Panc1 (cell line): ENCODE measurements around the gene MEX3C.

Experiments
- POLR2AphosphoS5 ChIP-seq: IDR thresholded peaks from 2 replicates; pipeline ENCODE4 v1.6.1; 2012; ENCODE audit warnings: mild to moderate bottlenecking, low read depth, low read length, moderate library complexity
- SIN3A ChIP-seq: IDR thresholded peaks from 2 replicates; pipeline ENCODE4 v1.6.1; 2012; ENCODE audit warnings: low read depth, mild to moderate bottlenecking, low read length, moderate library complexity, borderline replicate concordance; ENCODE audit not compliant: insufficient read depth
- TCF7L2 ChIP-seq: IDR thresholded peaks from 2 replicates; pipeline ENCODE4 v1.6.1; 2011; ENCODE audit warnings: mild to moderate bottlenecking, low read depth, low read length, inconsistent platforms
- TF ChIP-seq, protein P1 (sequence below): fragments of 450-650 bp; IDR thresholded peaks from 2 replicates; pipeline ENCODE4 v1.5.1; 2017; ENCODE audit warnings: mild to moderate bottlenecking
- TF ChIP-seq, protein P2 (sequence below), 2 experiments: IDR thresholded peaks; 2 replicates each; pipeline ENCODE4 v1.6.1; 2011 to 2012; ENCODE audit warnings: low read depth in 2 of 2, control low read depth in 1 of 2, low read length in 1 of 2, mild to moderate bottlenecking in 1 of 2, moderate library complexity in 1 of 2; ENCODE audit not compliant: insufficient read depth in 1 of 2

DNA sequence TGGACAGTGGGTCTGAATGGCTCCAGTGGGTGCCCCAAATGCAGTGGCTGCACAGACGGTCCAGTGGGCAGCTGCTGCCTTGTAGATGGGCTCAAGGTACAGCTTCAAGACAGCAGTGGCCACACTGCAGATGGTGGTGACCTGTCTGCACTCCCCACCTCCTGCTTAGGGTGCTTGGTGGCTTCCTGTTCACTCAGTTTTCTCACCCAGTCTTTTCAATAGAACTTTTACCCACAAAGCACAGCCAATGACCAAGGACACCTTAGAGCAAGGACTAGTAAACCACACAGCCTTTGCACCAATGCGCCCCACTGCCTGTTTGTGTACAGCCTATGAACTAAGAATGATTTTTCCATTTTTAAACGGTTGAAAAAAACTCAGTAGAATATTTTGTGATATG is 34.9 kb downstream of the MEX3C start:
- no peak for TF ChIP-seq POLR2AphosphoS5
- TF ChIP-seq TCF7L2: no peak
- TF ChIP-seq, protein P1, sequence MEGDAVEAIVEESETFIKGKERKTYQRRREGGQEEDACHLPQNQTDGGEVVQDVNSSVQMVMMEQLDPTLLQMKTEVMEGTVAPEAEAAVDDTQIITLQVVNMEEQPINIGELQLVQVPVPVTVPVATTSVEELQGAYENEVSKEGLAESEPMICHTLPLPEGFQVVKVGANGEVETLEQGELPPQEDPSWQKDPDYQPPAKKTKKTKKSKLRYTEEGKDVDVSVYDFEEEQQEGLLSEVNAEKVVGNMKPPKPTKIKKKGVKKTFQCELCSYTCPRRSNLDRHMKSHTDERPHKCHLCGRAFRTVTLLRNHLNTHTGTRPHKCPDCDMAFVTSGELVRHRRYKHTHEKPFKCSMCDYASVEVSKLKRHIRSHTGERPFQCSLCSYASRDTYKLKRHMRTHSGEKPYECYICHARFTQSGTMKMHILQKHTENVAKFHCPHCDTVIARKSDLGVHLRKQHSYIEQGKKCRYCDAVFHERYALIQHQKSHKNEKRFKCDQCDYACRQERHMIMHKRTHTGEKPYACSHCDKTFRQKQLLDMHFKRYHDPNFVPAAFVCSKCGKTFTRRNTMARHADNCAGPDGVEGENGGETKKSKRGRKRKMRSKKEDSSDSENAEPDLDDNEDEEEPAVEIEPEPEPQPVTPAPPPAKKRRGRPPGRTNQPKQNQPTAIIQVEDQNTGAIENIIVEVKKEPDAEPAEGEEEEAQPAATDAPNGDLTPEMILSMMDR: no peak
- TF ChIP-seq, protein P2, sequence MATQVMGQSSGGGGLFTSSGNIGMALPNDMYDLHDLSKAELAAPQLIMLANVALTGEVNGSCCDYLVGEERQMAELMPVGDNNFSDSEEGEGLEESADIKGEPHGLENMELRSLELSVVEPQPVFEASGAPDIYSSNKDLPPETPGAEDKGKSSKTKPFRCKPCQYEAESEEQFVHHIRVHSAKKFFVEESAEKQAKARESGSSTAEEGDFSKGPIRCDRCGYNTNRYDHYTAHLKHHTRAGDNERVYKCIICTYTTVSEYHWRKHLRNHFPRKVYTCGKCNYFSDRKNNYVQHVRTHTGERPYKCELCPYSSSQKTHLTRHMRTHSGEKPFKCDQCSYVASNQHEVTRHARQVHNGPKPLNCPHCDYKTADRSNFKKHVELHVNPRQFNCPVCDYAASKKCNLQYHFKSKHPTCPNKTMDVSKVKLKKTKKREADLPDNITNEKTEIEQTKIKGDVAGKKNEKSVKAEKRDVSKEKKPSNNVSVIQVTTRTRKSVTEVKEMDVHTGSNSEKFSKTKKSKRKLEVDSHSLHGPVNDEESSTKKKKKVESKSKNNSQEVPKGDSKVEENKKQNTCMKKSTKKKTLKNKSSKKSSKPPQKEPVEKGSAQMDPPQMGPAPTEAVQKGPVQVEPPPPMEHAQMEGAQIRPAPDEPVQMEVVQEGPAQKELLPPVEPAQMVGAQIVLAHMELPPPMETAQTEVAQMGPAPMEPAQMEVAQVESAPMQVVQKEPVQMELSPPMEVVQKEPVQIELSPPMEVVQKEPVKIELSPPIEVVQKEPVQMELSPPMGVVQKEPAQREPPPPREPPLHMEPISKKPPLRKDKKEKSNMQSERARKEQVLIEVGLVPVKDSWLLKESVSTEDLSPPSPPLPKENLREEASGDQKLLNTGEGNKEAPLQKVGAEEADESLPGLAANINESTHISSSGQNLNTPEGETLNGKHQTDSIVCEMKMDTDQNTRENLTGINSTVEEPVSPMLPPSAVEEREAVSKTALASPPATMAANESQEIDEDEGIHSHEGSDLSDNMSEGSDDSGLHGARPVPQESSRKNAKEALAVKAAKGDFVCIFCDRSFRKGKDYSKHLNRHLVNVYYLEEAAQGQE (IDR thresholded peaks at IDR 0.05; ENCODE audit: insufficient read depth in 1 of 2, low read depth in 2 of 2, low read length in 1 of 2): no peak
- TF ChIP-seq SIN3A: no peak
